Right renal cortex interstitium (tissue), 3 donors: ENCODE measurements around the gene PRKAG2. TPM values are rescaled to one million over a fixed set of nuclear protein-coding genes. Genes with fewer than 3 reads are reported as not detected.

Source experiments
- DNase-seq, 3 donors: peaks; one replicate each; pipeline ENCODE4 v3.0.0-alpha.2; 2013; ENCODE audit warnings: low read depth in 3 of 3, low spot score in 2 of 3
- polyA plus RNA-seq, 3 donors: library from polyadenylated mRNA; unstranded; fragments of 120-200 nt; gene quantifications; one replicate each; pipeline ENCODE4 v1.2.1, GENCODE V29; 2013; ENCODE audit not compliant: insufficient read length in 3 of 3

Gene PRKAG2
- polyA plus RNA-seq, 3 donors: 29.7 to 30.4 (median 30.0) TPM

GRCh38 chr7:151621961-151622360, 255.0 kb downstream of the PRKAG2 start:
- DNase-seq: no peak

GRCh38 chr7:151616443-151617213, 260.3 kb downstream of the PRKAG2 start:
- no peak for DNase-seq

- no peak for DNase-seq
Measured at GRCh38 chr7:151615784-151616183, 261.1 kb downstream of the PRKAG2 start.

- no peak for DNase-seq
Measured at GRCh38 chr7:151615058-151615457, 261.9 kb downstream of the PRKAG2 start.

- DNase-seq: no peak
Measured at GRCh38 chr7:151614019-151614418, 262.9 kb downstream of the PRKAG2 start.

GRCh38 chr7:151611878-151612277, 265.0 kb downstream of the PRKAG2 start:
- DNase-seq: no peak

GRCh38 chr7:151611041-151611440, 265.9 kb downstream of the PRKAG2 start:
- no peak for DNase-seq

GRCh38 chr7:151608031-151608551, 268.8 kb downstream of the PRKAG2 start:
- no peak for DNase-seq

- DNase-seq: no peak
Measured at GRCh38 chr7:151607464-151607867, 269.4 kb downstream of the PRKAG2 start.

- DNase-seq: no peak
Measured at GRCh38 chr7:151603951-151604350, 273.0 kb downstream of the PRKAG2 start.

GRCh38 chr7:151601521-151602305, 275.2 kb downstream of the PRKAG2 start:
- DNase-seq: no peak

GRCh38 chr7:151600331-151600730, 276.6 kb downstream of the PRKAG2 start:
- DNase-seq: no peak

- DNase-seq: no peak
Measured at GRCh38 chr7:151599401-151600227, 277.3 kb downstream of the PRKAG2 start.

GRCh38 chr7:151597541-151598444, 279.1 kb downstream of the PRKAG2 start:
- DNase-seq: no peak

GRCh38 chr7:151595702-151596350, 281.1 kb downstream of the PRKAG2 start:
- DNase-seq: no peak

GRCh38 chr7:151592868-151593486, 283.9 kb downstream of the PRKAG2 start:
- no peak for DNase-seq

- no peak for DNase-seq
Measured at GRCh38 chr7:151592330-151592729, 284.6 kb downstream of the PRKAG2 start.

- no peak for DNase-seq
Measured at GRCh38 chr7:151591866-151592265, 285.0 kb downstream of the PRKAG2 start.
